Spinal cord (tissue), 10 donors: ENCODE measurements around the gene ERBB4. TPM values are rescaled to one million over a fixed set of nuclear protein-coding genes. Genes with fewer than 3 reads are reported as not detected.

Experiments used
- DNase-seq, 6 donors: peaks; one replicate each; pipeline versions ENCODE4 v3.0.0 to v3.0.0-alpha.2; 2013 to 2015; ENCODE audit warnings: low spot score in 6 of 6, low read depth in 4 of 6
- H3K27ac ChIP-seq: one replicate; pipeline ENCODE4 v1.5.1; 2013; ENCODE audit warnings: low read depth, low read length, control low read depth
- H3K27me3 ChIP-seq: one replicate; pipeline ENCODE4 v1.6.1; 2013; ENCODE audit warnings: low read length; ENCODE audit not compliant: control insufficient read depth, insufficient read depth
- H3K36me3 ChIP-seq: one replicate; pipeline ENCODE4 v1.6.1; 2013; ENCODE audit warnings: low read length; ENCODE audit not compliant: control insufficient read depth, insufficient read depth
- H3K4me1 ChIP-seq: one replicate; pipeline ENCODE4 v1.6.1; 2013; ENCODE audit warnings: low read length; ENCODE audit not compliant: control insufficient read depth, insufficient read depth
- H3K4me3 ChIP-seq: one replicate; pipeline ENCODE4 v1.5.1; 2013; ENCODE audit warnings: low read depth, low read length, control low read depth
- H3K9me3 ChIP-seq: one replicate; pipeline ENCODE4 v1.6.1; 2013; ENCODE audit warnings: low read length; ENCODE audit not compliant: control insufficient read depth, insufficient read depth
- WGBS: methylation state at CpG from one replicate; pipeline ENCODE4 v1.1.5; 2013; ENCODE audit warnings: missing lambda C conversion rate; ENCODE audit not compliant: insufficient coverage; 5-methylcytosine and 5-hydroxymethylcytosine counted together
- polyA plus RNA-seq, 2 donors: library from polyadenylated mRNA; unstranded; fragments of 120-200 nt; gene quantifications; one replicate each; pipeline ENCODE4 v1.2.1, GENCODE V29; 2013; ENCODE audit not compliant: insufficient read length in 2 of 2
- total RNA-seq, 2 donors: library from RNA; depleted of rRNA in 1 of 2; stranded (reverse); fragments of 120-200 nt in 1 of 2; fragments of >200 nt in 1 of 2; gene quantifications; one replicate each; pipeline versions ENCODE4 v1.2.3 to v1.2.4, GENCODE V29; 2013 to 2014
- donor health status: healthy.

Gene ERBB4
- total and polyA plus RNA-seq, 4 donors, result 14.4 to 41.7 (median 20.8) TPM

DNA sequence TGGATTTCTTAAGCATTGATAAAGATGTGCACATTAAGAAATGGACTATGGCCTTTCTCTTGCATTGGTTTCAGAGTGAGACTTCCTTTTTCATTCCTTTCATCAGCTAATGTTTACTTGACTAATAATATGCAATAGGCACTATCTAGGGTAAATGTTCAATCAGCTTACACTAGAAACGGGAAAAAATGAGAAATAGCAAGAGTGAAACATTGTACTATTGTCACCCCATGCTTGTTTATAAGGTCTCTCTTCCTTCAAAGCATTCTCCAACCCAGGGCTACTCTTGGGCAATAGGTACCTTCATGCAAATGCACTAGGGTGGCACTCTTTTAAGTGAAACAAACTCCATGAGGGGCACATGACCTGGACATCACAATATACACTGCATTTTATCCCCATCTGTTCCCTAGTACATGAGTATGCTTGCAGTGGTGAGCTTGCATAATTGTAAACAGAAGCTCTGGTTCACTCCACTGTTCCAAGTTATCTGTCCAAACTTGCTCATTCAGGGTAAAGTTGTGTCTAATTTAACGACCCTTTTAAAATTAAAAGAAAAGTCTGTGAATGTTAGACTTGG lies 402.3 kb downstream of the ERBB4 start:
- no peaks in the 10 kb centered on the region for H3K36me3 ChIP-seq
- no CpG with 5 or more reads among the region's 2 CpGs for WGBS
- no peaks in the 10 kb centered on the region for H3K4me1 ChIP-seq
- no peak for DNase-seq
- no peak overlapping the region for H3K27ac ChIP-seq
- no peak overlapping the region for H3K4me3 ChIP-seq
- H3K27me3 ChIP-seq, result no peaks in the 10 kb centered on the region
- no peaks in the 10 kb centered on the region for H3K9me3 ChIP-seq

DNA sequence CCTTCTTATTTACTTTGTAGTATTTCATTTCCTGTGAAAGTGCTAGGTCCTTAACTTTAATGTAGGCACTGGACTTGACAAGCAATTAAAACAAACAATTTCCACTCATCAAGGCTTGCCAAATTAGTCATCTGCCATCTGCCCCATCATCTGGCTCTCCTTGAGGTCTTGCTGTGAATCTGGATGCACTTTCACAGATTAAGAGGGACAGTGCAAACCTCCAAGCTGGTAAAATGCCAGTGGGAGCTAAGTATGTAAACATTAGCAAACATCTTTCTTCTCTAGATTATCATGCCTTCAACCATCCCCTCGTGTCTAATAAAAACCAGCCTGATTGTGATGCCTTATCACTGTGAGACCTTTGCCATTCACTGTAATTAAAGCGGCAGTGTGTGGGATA lies 402.9 kb downstream of the ERBB4 start:
- H3K4me3 ChIP-seq, result no peak overlapping the region
- no peaks in the 10 kb centered on the region for H3K9me3 ChIP-seq
- H3K27me3 ChIP-seq, result no peaks in the 10 kb centered on the region
- WGBS, result no CpG with 5 or more reads among the region's 2 CpGs
- H3K36me3 ChIP-seq, result no peaks in the 10 kb centered on the region
- peak in 3 of 6 donors; percentile 35 to 88 (median 80) for DNase-seq
- H3K4me1 ChIP-seq, result no peaks in the 10 kb centered on the region
- H3K27ac ChIP-seq, result no peak overlapping the region

DNA sequence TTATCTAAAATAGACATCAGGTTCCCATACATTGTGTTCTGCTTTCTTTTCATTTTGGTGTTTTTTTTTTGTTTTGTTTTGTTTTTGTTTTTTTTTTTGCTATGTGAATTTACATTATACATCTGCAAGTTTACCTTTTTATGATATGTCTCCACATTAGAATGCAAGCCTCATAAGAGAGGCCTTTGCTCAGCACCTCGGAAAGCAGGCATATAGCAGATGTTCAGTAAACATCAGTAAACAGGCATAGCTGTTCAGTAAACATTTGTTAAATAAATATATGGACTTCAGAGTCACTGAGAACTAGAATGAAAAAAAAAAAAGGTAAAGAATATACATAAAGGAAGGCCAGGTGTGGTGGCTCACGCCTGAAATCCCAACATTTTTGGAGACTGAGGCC lies 405.3 kb downstream of the ERBB4 start:
- no peaks in the 10 kb centered on the region for H3K9me3 ChIP-seq
- DNase-seq, result no peak
- no CpG with 5 or more reads among the region's 2 CpGs for WGBS
- H3K27ac ChIP-seq, result no peak overlapping the region
- H3K4me3 ChIP-seq, result no peak overlapping the region
- H3K4me1 ChIP-seq, result no peaks in the 10 kb centered on the region
- no peaks in the 10 kb centered on the region for H3K36me3 ChIP-seq
- no peaks in the 10 kb centered on the region for H3K27me3 ChIP-seq

DNA sequence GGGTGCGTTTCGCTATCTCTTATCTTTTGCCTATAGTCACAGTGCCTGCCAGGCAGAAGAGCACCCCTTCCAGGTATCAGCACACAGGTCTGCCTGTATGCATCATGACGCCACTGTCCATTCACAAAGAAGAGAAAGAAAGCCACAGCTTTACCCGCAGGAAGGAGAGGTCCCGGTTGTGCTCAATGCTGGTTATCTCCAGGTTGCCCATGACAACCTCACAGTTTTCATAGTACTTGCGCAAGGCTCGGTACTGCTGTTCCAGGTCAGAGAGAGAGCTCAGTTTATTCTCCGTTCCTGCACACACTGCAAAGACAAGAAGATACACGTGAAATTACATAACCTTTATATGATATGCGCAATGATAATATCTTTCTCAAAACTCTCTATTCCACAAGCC lies 414.0 kb downstream of the ERBB4 start:
- peak in 1 of 6 donors; percentile 31 for DNase-seq
- H3K27me3 ChIP-seq, result no peaks in the 10 kb centered on the region
- WGBS, result 56% methylated on average over 5 of the region's 10 CpGs

DNA sequence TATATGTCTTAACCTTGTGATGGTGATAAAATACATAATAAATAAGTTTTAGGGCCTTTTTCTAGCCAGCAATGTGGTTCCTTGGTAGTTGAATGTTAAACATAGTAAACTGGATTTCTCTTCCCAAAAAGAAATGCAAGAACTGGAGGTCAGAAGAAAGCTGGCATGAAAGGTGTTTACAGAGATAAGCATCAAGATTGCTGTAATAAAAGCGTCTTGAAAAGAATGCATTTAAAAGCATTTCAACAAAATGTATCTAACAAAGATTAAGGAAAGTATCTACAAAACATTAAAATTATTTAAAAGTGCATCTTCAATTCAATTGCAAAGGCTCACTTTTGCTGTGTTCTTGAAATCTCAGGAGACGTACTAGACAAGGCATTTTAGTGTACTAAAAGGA lies 419.0 kb downstream of the ERBB4 start:
- no peak for DNase-seq
- WGBS, result 88% methylated on average over 1 of the region's 2 CpGs
- Histone ChIP-seq H3K36me3 (peaks cover 3% of the 10 kb centered on the region), H3K27ac (no peak overlapping the region), H3K27me3 (no peaks in the 10 kb centered on the region), H3K4me3 (no peak overlapping the region), H3K4me1 (no peaks in the 10 kb centered on the region), H3K9me3 (no peaks in the 10 kb centered on the region)

More for the DNA sequence above, 414.0 kb downstream of the ERBB4 start:
- H3K4me3 ChIP-seq, result no peak overlapping the region
- H3K36me3 ChIP-seq, result peaks cover 3% of the 10 kb centered on the region
- no peaks in the 10 kb centered on the region for H3K9me3 ChIP-seq
- H3K4me1 ChIP-seq, result no peaks in the 10 kb centered on the region
- H3K27ac ChIP-seq, result no peak overlapping the region

DNA sequence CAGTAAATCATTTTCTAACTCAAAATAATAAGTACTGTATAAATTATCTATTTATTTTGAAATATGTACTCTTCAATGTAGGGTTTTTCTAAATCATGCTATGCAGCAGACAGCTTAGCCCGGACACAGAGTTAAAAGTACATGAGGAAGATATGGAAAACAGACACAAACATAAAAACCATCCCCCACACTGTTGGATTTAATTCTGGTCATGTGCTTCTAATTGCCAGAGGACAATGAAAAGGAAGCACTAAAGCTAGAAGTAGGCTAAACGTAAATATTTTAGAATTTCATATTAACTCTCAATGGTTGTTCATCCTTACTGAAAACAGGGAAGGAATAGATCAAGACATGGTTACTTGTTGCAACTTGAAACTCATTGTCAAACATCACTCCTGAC lies 420.7 kb downstream of the ERBB4 start:
- peak in 2 of 6 donors; percentile 7 to 14 for DNase-seq
- H3K4me3 ChIP-seq, result no peak overlapping the region
- no peak overlapping the region for H3K27ac ChIP-seq
- peaks cover under 1% of the 10 kb centered on the region for H3K36me3 ChIP-seq
- H3K27me3 ChIP-seq, result no peaks in the 10 kb centered on the region
- no peaks in the 10 kb centered on the region for H3K9me3 ChIP-seq
- no peaks in the 10 kb centered on the region for H3K4me1 ChIP-seq
- WGBS, result no CpG with 5 or more reads among the region's 2 CpGs

DNA sequence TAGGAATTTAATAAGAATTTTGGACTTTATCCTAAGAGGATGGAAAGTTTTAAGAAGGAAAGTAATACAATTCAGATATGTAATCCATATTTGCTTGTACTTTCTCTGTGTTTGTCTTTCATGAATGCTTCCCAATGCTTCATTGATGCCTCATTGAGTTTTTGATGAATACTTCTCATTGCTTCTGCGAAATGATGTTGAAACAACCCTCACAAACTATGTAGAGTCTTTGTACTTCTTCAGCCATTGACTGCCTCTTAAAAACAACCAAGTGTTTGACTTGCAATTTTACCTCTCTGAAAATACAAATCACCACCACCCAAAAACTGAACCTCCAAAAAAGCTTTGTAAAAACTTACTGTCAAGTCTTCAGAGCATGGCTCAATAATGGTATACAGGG lies 424.1 kb downstream of the ERBB4 start:
- no peak for DNase-seq
- H3K4me3 ChIP-seq, result no peak overlapping the region
- no peaks in the 10 kb centered on the region for H3K9me3 ChIP-seq
- no peaks in the 10 kb centered on the region for H3K4me1 ChIP-seq
- no peaks in the 10 kb centered on the region for H3K36me3 ChIP-seq
- no peak overlapping the region for H3K27ac ChIP-seq
- WGBS, result no CpG with 5 or more reads among the region's 1 CpG
- no peaks in the 10 kb centered on the region for H3K27me3 ChIP-seq

DNA sequence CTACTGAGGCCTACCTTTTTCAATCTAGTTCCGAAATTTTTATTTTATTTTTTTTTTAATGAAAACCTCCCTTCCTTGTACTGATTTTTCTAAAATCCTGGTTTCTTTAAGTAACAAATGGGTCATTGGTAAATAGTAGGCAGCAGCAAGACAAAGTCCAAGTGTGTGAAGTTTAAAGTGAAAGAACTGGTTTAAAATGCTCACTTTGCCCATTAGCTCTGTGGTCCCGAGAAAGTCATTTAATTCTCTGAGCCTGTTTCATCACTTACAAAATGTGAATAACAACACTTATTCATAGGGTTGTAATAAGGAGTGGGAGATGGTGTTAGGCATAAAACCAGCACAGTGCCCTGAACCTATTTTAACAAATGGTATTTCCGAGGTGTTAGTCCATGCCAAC lies 426.2 kb downstream of the ERBB4 start:
- WGBS, result no CpG with 5 or more reads among the region's 3 CpGs
- H3K9me3 ChIP-seq, result no peaks in the 10 kb centered on the region
- H3K27ac ChIP-seq, result no peak overlapping the region
- no peaks in the 10 kb centered on the region for H3K4me1 ChIP-seq
- no peaks in the 10 kb centered on the region for H3K36me3 ChIP-seq
- H3K4me3 ChIP-seq, result no peak overlapping the region
- no peaks in the 10 kb centered on the region for H3K27me3 ChIP-seq
- no peak for DNase-seq

DNA sequence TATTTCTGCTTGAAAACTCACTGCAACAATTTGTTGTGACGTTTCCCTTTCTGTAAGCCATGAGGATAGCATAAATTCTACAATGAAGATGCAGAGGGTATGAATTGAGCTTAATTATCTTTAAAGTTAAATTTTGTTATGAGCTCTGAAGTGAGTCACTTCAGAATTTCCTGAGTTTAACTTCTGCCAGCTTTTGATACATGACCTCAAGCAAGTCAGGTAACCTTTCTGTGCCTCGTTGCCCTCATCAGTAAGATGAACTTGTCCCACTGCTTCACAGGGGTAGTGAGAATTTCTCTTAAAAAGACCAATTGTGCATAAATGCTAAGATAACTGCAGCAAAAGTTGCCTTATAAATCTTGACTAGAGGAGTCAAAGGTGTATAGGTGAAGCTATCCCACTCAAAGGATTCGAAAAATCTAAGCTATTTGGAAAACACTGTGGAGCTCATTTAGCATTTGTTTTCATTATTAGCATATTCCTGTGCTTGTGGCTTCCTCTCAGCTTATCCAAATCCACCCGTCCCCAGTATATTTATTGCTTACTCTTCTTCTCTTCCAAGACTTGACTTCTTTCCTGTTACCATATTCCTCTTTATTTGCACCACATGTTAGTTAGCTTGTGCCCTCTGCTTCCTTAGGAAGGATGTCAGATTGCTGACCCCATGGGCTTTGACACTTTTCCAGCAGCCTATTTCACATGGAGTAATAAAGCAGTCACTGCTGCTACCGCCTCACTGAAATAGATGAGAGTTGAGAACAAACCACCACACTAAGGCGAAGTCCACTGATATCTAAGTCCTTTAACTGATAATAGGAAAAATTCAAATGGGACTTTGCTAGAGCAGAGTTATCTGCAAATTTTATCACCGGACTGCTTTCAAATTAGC lies 428.6 kb downstream of the ERBB4 start:
- H3K4me1 ChIP-seq, result no peaks in the 10 kb centered on the region
- H3K9me3 ChIP-seq, result peaks cover 7% of the 10 kb centered on the region
- no peak overlapping the region for H3K27ac ChIP-seq
- H3K27me3 ChIP-seq, result no peaks in the 10 kb centered on the region
- DNase-seq, result peak in 1 of 6 donors; percentile 25
- WGBS, result no CpG with 5 or more reads among the region's 7 CpGs
- H3K4me3 ChIP-seq, result no peak overlapping the region
- no peaks in the 10 kb centered on the region for H3K36me3 ChIP-seq

DNA sequence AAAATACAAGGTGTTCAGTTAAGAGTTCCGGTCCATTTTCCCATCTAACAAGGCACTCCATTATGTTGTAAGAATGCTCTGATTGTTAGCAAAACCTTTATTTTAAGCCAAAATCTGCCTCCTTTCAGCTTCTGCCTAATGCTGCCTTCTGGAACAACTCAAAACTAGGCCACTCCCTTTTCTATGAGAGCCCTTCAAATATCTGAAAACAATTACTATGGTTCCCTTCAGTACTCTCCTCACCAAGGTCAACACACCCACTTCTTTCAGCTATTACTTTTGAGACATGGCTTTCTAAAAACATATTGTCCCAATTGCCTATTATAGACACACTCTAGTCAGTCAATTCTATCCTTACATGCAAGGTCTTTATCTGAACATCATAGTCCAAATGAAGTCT lies 429.4 kb downstream of the ERBB4 start:
- Histone ChIP-seq H3K4me3 (no peak overlapping the region), H3K27me3 (no peaks in the 10 kb centered on the region), H3K36me3 (no peaks in the 10 kb centered on the region), H3K4me1 (no peaks in the 10 kb centered on the region), H3K27ac (no peak overlapping the region), H3K9me3 (peaks cover 7% of the 10 kb centered on the region)
- no peak for DNase-seq
- WGBS, result no CpG with 5 or more reads among the region's 1 CpG
